GM19324 (cell line): ENCODE data around the gene PNKD.
A peak's percentile ranks its signal among the peaks of the same experiment; 100 is the strongest.

Source experiments
- ATAC-seq: cut with Tn5 transposase; IDR thresholded peaks from one replicate; pipeline ENCODE4 v1.9.1; 2021; ENCODE audit warnings: mild to moderate bottlenecking, moderate library complexity; ENCODE audit not compliant: unreplicated experiment, low FRiP score

PNKD gene

GRCh38 chr2:218394298-218395089 is 124.2 kb downstream of the PNKD start:
- no peak for ATAC-seq

GRCh38 chr2:218395090-218395444 is 124.7 kb downstream of the PNKD start:
- ATAC-seq: no peak

GRCh38 chr2:218395456-218395825 is 125.1 kb downstream of the PNKD start:
- no peak for ATAC-seq

- ATAC-seq: peak; percentile 61
Measured at GRCh38 chr2:218395826-218396687, 125.7 kb downstream of the PNKD start.
